ENCODE results near the gene MAN1C1. TPM values are rescaled to one million over a fixed set of nuclear protein-coding genes. Genes with fewer than 3 reads are reported as not detected.

MAN1C1 gene
- total RNA-seq, 2 donors from 2014 or later, result 0.88 to 2.5 TPM

- peaks cover 15 to 18% of the 10 kb centered on the region in 2 donors for H3K27me3 Mint-ChIP-seq
- no peaks in the 10 kb centered on the region for H3K36me3 Mint-ChIP-seq
- peaks cover 17 to 20% of the 10 kb centered on the region in 2 donors for H3K4me1 Mint-ChIP-seq (ENCODE audit: low read depth in 2 of 2)
- H3K27ac Mint-ChIP-seq, result no peak overlapping the region
- no peak for DNase-seq (ENCODE audit: low spot score)
- no peak for ATAC-seq
- H3K4me3 Mint-ChIP-seq, result no peak overlapping the region
- no peaks in the 10 kb centered on the region for H3K9me3 Mint-ChIP-seq
Measured at GRCh38 chr1:25706146-25707089, 89.8 kb downstream of the MAN1C1 start.

GRCh38 chr1:25707280-25708016 lies 90.9 kb downstream of the MAN1C1 start:
- Mint-ChIP-seq H3K27me3 (peaks cover 15 to 18% of the 10 kb centered on the region in 2 donors), H3K36me3 (no peaks in the 10 kb centered on the region), H3K27ac (no peak overlapping the region), H3K9me3 (no peaks in the 10 kb centered on the region), H3K4me1 (ENCODE audit: low read depth in 2 of 2) (peaks cover 25 to 29% of the 10 kb centered on the region in 2 donors), H3K4me3 (no peak overlapping the region)
- DNase-seq (ENCODE audit: low spot score), result no peak
- ATAC-seq, result no peak

- Mint-ChIP-seq H3K4me3 (no peak overlapping the region), H3K9me3 (no peaks in the 10 kb centered on the region), H3K4me1 (ENCODE audit: low read depth in 2 of 2) (peaks cover 8 to 10% of the 10 kb centered on the region in 2 donors), H3K36me3 (no peaks in the 10 kb centered on the region), H3K27ac (no peak overlapping the region), H3K27me3 (peaks cover 0 to 7% of the 10 kb centered on the region in 2 donors)
- no peak for DNase-seq (ENCODE audit: low spot score)
- no peak for ATAC-seq
Measured at GRCh38 chr1:25710583-25711347, 94.2 kb downstream of the MAN1C1 start.

- no peaks in the 10 kb centered on the region for H3K9me3 Mint-ChIP-seq
- peaks cover 0 to 7% of the 10 kb centered on the region in 2 donors for H3K27me3 Mint-ChIP-seq
- peak overlapping the region; percentile 42 to 44 for H3K27ac Mint-ChIP-seq
- DNase-seq (ENCODE audit: low spot score) (peak; percentile 67), ATAC-seq (peak; percentile 79 to 83)
- H3K36me3 Mint-ChIP-seq, result no peaks in the 10 kb centered on the region
- peaks cover 8 to 10% of the 10 kb centered on the region in 2 donors for H3K4me1 Mint-ChIP-seq (ENCODE audit: low read depth in 2 of 2)
- peak overlapping the region; percentile 65 for H3K4me3 Mint-ChIP-seq
Measured at GRCh38 chr1:25711555-25712298, 95.1 kb downstream of the MAN1C1 start.

- Mint-ChIP-seq H3K27ac (no peak overlapping the region), H3K4me1 (ENCODE audit: low read depth in 2 of 2) (peaks cover 8 to 10% of the 10 kb centered on the region in 2 donors), H3K27me3 (peaks cover 0 to 6% of the 10 kb centered on the region in 2 donors), H3K4me3 (no peak overlapping the region), H3K9me3 (no peaks in the 10 kb centered on the region), H3K36me3 (no peaks in the 10 kb centered on the region)
- DNase-seq (ENCODE audit: low spot score), result no peak
- no peak for ATAC-seq
Measured at GRCh38 chr1:25712299-25712970, 95.8 kb downstream of the MAN1C1 start.

- H3K9me3 Mint-ChIP-seq, result peaks cover 4% of the 10 kb centered on the region
- ATAC-seq, result no peak
- peaks cover 8 to 10% of the 10 kb centered on the region in 2 donors for H3K4me1 Mint-ChIP-seq (ENCODE audit: low read depth in 2 of 2)
- no peak overlapping the region for H3K4me3 Mint-ChIP-seq
- H3K27ac Mint-ChIP-seq, result no peak overlapping the region
- peaks cover 6% of the 10 kb centered on the region for H3K36me3 Mint-ChIP-seq
- no peak for DNase-seq (ENCODE audit: low spot score)
- H3K27me3 Mint-ChIP-seq, result peaks cover 7 to 9% of the 10 kb centered on the region in 2 donors
Measured at GRCh38 chr1:25713961-25714360, 97.4 kb downstream of the MAN1C1 start.

- H3K9me3 Mint-ChIP-seq, result peaks cover 4% of the 10 kb centered on the region
- ATAC-seq (no peak), DNase-seq (ENCODE audit: low spot score) (no peak)
- H3K27ac Mint-ChIP-seq, result no peak overlapping the region
- peaks cover 6% of the 10 kb centered on the region for H3K36me3 Mint-ChIP-seq
- peaks cover 7 to 9% of the 10 kb centered on the region in 2 donors for H3K27me3 Mint-ChIP-seq
- H3K4me1 Mint-ChIP-seq (ENCODE audit: low read depth in 2 of 2), result peaks cover 8 to 10% of the 10 kb centered on the region in 2 donors
- no peak overlapping the region for H3K4me3 Mint-ChIP-seq
Measured at GRCh38 chr1:25714372-25714931, 97.9 kb downstream of the MAN1C1 start.

GRCh38 chr1:25715888-25716287 lies 99.3 kb downstream of the MAN1C1 start:
- no peak overlapping the region for H3K27ac Mint-ChIP-seq
- peaks cover 12 to 15% of the 10 kb centered on the region in 2 donors for H3K27me3 Mint-ChIP-seq
- H3K4me1 Mint-ChIP-seq (ENCODE audit: low read depth in 2 of 2), result peaks cover 8 to 10% of the 10 kb centered on the region in 2 donors
- DNase-seq (ENCODE audit: low spot score), result no peak
- H3K4me3 Mint-ChIP-seq, result no peak overlapping the region
- H3K36me3 Mint-ChIP-seq, result peaks cover 6% of the 10 kb centered on the region
- no peak for ATAC-seq
- H3K9me3 Mint-ChIP-seq, result peaks cover 4% of the 10 kb centered on the region

- Mint-ChIP-seq H3K36me3 (peaks cover 6% of the 10 kb centered on the region), H3K27ac (no peak overlapping the region), H3K9me3 (peaks cover 4% of the 10 kb centered on the region), H3K27me3 (peaks cover 13 to 16% of the 10 kb centered on the region in 2 donors), H3K4me1 (ENCODE audit: low read depth in 2 of 2) (peaks cover 8 to 9% of the 10 kb centered on the region in 2 donors), H3K4me3 (no peak overlapping the region)
- ATAC-seq (no peak), DNase-seq (ENCODE audit: low spot score) (no peak)
Measured at GRCh38 chr1:25716320-25716719, 99.7 kb downstream of the MAN1C1 start.

GRCh38 chr1:25718732-25719131 lies 102.1 kb downstream of the MAN1C1 start:
- peaks cover 6% of the 10 kb centered on the region for H3K36me3 Mint-ChIP-seq
- no peak overlapping the region for H3K4me3 Mint-ChIP-seq
- H3K4me1 Mint-ChIP-seq (ENCODE audit: low read depth in 2 of 2), result no peaks in the 10 kb centered on the region
- no peak overlapping the region for H3K27ac Mint-ChIP-seq
- peaks cover 25 to 40% of the 10 kb centered on the region in 2 donors for H3K27me3 Mint-ChIP-seq
- peaks cover 4% of the 10 kb centered on the region for H3K9me3 Mint-ChIP-seq
- DNase-seq (ENCODE audit: low spot score) (no peak), ATAC-seq (no peak)

- no peak for DNase-seq (ENCODE audit: low spot score)
- Mint-ChIP-seq H3K36me3 (peaks cover 6% of the 10 kb centered on the region), H3K4me3 (no peak overlapping the region), H3K27me3 (peaks cover 38 to 50% of the 10 kb centered on the region in 2 donors), H3K27ac (no peak overlapping the region), H3K4me1 (ENCODE audit: low read depth in 2 of 2) (no peaks in the 10 kb centered on the region), H3K9me3 (peaks cover 4% of the 10 kb centered on the region)
- no peak for ATAC-seq
Measured at GRCh38 chr1:25720624-25721023, 104.0 kb downstream of the MAN1C1 start.

- H3K27ac Mint-ChIP-seq, result no peak overlapping the region
- H3K4me1 Mint-ChIP-seq (ENCODE audit: low read depth in 2 of 2), result peaks cover 0 to 2% of the 10 kb centered on the region in 2 donors
- no peaks in the 10 kb centered on the region for H3K36me3 Mint-ChIP-seq
- H3K4me3 Mint-ChIP-seq, result no peak overlapping the region
- no peaks in the 10 kb centered on the region for H3K9me3 Mint-ChIP-seq
- DNase-seq (ENCODE audit: low spot score) (no peak), ATAC-seq (no peak)
- H3K27me3 Mint-ChIP-seq, result peaks cover 49 to 54% of the 10 kb centered on the region in 2 donors
Measured at GRCh38 chr1:25723250-25723880, 106.8 kb downstream of the MAN1C1 start.
